Stimulated activated CD4-positive, alpha-beta T cell treated with anti-CD3 and anti-CD28 coated beads, Interleukin-15, amount 100 ng/mL, for 1 hour (primary cell): ENCODE measurements around the gene ZNF664.

Experiments
- DNase-seq, 2 donors: peaks; one replicate each; pipeline ENCODE4 v3.0.0-alpha.2; 2020; ENCODE audit warnings: low read depth in 1 of 2, low spot score in 1 of 2

Gene ZNF664

DNA sequence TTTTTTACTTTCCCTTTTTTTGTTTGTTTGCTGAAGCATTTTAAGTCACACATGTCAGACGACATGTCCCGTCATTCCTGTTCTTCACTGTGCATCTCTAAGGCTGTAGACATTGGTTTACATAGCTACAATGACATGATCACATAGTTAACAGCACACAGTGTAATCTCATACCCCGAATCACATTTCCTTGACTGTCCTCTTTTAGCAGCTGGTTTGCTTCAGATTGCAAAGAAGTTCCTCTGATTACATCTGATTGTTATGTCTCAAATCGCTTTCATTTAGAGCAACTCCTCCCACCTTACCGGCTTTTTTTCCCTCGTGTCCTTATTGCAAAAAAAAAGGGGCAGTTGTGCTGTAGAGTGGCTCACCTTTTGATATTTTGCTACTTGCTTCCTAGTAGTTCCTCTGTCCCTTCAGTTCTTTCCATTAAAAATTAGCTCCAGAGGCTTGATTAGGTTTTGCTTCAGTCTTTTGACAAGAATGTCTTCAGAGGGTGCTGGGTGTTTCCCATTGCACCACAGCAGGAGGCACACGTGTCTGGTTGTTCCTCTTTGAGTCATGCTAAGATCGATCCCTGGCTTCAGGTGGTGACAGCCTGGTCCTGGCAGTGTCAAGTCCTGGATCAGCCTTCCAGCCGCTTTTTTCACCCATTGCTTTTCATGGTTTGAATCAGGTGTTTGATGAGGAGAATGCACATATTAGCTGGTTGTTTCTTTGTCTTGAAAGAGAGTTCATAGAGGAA lies 35.0 kb downstream of the ZNF664 start:
- DNase-seq: no peak

DNA sequence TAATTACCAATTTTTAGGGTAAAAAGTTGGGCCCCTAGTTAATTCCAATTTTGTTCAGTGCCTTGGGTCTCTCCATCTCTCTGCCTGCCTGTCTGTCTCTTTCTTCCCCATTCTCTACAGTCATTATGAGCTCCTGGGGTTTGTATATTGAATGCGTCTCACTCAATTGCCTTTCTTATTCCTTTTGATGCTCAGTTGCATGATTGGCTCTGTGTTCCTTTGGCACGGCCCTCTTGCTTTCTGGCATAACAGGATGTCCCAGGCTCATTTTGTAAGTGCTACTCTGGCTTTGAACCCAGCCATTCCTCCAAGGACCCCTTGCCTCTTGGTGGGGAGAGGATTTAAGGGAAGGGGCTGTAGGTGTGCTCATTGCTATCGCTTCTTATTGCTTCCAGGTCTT lies 35.6 kb downstream of the ZNF664 start:
- DNase-seq: no peak

DNA sequence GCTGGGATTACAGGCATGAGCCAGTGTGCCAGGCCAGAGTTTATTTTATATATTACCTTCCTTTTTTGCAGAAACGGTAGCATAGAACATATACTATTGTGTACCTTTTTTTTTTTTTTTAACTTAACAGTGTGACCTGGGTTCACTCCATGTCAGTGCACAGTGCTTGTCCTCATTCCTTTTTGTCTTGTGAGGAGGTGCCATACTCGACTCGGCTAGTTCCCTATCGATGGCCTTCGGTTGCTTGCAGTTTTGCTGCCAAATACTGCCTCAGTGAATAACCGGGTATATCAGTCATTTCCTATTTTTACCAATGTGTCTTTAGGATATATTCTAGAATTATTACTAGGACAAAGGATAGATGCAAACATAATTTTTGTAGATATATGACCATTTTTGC lies 36.8 kb downstream of the ZNF664 start:
- no peak for DNase-seq

DNA sequence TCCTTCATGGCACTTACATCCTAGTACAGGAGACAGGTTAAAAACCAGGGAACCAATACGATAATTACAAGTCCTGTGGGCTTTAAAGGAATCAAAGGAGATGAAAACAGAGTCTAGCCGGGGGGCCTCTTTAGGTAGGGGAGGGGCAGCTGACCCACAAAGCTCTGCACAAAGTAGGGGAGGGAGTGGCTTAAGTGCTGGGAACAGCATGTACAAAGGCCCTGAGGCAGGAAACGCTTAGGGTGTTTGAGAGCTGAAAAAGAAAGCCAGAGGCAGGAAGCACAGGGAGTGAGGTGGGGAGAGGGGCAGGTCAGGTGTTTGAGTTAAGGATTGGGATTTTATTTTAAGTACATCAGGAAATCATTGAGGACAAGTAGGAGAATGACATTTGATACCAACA lies 37.7 kb downstream of the ZNF664 start:
- no peak for DNase-seq

DNA sequence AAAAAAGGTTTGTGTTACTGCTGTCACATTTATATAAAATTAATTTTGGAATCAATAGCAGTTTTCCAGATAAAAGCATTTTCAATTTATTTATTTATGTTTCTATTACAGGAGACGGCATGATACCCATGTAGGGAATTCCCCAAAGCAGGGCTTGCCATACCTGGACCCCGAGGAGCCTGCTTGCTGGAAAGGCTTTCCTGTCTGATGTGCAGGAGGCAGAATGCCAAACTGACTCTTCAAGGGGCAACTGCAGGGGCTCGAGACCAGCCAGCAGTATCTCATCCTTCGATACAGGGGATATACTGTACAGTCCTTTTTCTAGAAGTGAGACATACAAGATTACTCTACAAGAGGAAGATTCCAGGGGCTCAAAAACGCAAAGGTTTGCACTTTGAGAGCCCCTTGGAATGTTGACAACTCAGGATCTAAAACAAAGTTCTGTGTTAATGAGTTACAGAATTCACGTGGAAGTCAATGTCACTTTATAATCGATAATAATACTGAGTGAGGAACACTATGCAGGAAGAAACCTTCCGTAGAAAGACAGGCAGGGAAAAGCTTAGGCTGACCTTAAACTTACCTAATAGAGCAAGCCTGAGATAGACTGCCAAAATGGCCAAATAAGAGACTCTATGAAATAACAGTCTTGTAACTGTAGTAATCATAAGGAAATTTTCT lies 38.6 kb downstream of the ZNF664 start:
- DNase-seq: no peak

DNA sequence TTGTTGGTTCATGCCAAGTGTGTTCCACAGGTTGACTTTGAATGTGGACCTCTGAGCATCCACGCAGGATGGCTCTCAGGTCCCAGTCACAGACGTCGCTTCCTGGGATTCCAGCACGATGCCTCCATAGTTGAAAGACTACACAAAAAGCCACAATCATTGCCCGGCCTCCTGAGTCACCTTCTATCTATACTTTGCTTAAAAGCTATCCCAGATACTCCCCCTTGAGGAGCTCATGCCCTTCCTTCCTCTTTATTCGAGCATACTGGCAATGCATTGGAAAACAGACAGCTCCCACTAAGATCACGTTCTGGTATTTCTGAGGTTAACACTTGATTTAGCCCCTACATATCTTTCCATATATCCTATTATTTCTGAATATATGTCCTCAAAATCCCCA lies 40.1 kb downstream of the ZNF664 start:
- DNase-seq: no peak

DNA sequence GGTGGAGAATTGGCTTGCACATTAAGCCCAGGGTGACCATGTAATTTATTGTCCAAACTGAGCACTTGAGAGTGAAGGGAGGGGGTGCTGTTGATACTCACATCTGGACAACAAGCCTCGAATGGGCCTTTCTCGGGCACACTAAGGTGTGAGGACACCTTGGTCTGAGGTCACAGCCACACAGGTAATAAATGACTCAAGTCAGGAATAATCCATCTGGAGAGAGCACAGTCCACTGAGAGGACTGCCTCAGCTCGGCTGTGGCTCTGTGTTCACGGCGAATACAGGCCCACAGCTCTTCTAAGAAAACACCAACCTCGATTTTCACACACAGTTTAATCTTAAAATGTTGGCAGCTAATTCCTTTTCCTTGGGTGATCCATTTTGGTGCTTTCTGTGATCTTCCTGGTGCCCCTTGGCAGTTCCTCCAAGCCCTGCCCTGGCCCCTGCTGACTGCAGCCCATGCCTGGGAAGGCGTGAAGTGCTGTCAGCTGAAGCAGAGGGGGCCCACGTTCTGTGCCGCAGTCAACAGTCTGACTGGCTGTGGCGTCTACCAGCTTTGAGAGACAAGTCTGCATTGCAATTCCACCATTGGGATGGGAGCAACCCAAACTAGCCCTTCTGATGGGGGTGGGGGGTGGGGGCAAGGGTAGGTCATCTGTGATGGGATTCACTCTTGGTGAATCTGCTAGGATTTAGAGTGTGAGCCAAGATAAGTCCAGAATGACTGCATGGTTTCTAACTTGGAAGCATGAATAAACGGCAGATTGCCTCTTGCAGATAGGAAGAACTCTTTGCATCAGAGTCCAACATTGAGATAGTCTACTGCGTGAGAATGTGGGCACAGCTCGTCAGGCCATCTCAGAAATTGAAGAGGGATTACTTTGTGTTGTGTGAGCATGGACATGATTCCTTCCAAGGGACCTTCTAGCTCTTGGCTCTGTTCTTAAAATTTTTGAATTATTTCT lies 42.8 kb downstream of the ZNF664 start:
- no peak for DNase-seq

DNA sequence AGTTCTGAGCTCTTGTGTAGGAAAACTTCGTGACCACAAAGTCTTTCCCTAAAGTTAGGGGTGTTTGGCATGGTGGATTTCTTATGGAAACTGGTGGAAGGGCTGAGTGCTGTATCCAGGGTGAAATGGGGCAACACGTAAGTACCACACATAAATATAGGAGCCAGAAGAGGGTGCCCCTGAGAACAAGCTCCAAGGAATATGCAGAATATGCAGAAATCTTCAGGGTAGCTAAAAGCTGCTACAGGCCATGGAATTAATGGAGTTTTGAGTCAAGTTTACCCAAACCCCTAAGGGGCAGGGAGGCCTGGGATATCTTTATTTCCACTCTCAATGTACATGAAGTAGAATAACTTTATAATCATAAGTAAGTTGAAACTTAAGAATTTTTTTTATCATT lies 44.0 kb downstream of the ZNF664 start:
- no peak for DNase-seq

DNA sequence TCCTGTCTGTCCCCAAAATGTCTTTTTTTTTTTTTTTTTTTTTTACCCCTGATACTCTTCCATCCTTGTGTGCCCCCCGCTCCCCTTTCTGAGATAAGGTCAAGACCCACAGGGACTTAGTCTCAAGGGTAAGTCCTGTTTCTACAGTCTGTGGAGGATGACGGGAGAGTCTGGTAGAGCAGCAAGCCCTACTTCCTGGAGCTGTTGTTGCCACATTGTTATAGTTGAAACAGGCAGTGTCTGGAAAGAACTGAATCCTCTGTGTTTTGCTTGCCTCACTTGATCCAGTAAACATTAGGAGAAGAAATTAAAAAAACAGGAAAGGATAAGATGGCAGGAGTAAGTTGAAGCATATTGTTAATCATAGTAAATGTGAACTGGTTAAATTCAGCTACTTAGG lies 45.5 kb downstream of the ZNF664 start:
- no peak for DNase-seq

DNA sequence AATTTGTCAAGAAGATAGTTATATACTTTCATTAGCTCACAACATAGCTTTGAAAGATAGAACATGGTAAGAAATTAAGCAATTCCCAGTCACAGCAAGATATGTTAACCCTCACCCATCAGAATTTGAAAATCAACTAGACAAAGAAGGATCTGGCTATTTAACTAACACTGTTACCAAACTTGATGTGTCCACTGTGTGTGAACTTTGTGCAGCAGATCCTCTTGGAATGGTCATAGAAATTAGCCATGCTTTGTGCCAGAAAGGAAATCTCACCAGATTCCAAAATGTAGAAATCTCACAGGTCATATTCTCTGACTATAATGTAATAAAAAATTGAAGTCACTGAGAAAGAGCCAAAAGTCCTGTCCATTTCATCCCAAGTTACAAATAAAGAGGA lies 46.1 kb downstream of the ZNF664 start:
- DNase-seq: no peak

DNA sequence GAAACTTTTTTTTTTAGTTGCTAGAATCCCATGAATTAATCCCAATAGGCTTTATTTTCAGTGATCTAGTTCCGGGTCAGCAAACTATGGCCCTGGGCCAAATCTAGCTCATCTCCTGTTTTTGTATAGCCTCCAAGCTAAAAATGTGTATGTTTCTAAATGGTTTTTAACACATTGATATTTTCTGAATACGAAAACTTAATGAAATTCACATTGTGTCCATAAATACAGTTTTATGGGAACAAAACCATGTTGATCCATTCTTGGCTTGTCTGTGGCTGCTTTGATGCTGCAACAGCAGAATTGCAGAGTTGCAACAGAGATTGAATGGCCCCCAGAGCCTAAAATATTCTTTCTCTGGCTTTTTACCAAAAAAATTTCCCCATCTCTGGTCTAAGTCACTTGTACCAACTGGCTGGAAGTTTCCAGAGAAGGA lies 47.5 kb downstream of the ZNF664 start:
- DNase-seq: no peak

DNA sequence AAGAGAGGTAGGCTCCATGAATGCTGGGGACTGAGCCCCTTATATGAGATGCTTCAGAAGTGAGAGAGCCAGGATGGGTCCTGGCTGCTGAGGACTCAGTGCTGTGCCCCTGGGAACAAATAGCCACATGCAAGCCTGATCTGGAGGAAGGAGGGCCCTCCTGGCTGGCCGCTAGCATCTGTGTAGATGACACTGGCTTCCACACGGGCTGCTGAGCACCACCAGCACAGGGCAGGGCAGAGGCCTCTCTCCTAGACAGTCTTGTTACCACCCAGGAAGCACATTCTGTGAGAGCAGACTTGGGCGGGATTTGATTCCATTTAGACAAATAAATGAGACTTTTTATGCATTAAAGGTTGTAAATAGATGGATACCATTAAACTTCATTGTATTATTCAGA lies 48.0 kb downstream of the ZNF664 start:
- no peak for DNase-seq

DNA sequence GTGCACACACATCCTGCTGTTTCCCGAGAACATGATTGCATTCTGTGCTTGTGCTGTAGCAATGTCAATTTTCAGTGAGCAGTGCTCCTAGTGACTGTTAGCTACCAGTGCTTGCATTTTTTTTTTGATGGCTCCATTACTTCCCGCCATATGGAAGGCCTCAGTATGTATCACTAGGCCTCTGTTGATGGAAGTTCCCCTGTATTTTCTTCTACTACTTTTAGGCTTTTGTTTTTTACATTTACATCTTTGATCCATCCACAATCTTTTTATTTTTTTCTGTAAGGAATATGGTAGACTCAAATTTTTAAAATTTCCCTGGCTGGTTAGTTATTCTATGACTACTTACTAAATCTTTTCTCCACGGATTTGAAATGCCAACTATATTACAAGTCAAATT lies 49.1 kb downstream of the ZNF664 start:
- DNase-seq: no peak

DNA sequence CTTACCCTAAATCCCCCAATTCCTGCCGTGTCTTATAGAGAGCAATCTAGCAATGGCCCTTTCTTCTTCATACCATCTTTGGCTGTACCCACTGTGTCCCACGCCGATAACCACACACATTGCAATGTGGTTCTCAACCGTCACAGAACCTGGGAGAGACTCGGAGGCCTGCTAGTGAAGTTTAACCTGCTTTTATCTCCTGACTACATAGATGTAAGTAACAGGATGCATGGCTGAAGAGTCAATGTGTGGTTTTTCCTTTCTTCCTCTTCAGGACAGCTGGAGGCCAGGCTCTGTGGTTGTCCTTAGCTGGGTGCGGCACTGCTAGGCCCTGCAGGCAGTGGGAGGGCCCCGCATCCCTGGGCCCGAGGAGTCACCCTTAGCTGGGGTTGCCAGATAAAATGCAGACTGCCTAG lies 51.3 kb downstream of the ZNF664 start:
- no peak for DNase-seq

DNA sequence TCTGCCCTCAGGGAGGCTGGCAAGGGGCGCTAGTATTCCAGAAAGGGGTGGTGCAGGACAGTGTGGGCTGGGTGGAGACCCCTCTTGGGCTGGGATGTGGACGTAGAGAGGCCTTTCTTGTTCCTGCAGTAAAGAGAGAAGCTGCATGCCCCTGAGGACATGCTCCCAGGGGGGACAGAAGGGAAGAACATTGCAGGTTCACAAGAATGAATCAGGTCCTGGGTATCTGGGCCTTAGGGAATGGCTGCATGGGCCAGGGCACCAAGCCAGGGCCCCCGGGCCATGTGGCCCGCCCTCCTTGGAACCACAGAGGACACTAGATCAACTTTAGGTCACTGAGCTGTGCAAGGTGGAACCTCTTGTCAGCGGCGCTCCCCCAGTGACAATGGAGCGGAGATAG lies 51.8 kb downstream of the ZNF664 start:
- no peak for DNase-seq

DNA sequence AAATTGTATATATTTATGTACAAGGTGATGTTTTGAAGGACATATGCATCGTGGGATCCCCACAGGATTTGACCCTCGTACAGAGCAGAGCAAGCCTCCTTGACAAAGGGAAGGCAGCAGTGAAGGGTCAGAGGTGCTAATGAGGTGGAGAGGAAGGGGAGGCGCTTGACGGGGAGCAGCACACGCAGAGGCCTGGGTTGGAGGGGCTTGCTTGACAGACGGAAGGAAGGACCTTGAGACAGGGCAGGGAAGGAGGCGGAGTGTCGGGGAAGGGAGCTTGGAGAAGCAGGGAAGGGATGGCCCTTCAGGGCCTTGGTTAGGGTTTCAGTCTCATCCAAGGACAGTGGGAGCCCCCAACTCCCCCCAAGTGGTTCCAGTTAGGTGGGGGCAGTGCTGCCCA lies 52.6 kb downstream of the ZNF664 start:
- DNase-seq: no peak

DNA sequence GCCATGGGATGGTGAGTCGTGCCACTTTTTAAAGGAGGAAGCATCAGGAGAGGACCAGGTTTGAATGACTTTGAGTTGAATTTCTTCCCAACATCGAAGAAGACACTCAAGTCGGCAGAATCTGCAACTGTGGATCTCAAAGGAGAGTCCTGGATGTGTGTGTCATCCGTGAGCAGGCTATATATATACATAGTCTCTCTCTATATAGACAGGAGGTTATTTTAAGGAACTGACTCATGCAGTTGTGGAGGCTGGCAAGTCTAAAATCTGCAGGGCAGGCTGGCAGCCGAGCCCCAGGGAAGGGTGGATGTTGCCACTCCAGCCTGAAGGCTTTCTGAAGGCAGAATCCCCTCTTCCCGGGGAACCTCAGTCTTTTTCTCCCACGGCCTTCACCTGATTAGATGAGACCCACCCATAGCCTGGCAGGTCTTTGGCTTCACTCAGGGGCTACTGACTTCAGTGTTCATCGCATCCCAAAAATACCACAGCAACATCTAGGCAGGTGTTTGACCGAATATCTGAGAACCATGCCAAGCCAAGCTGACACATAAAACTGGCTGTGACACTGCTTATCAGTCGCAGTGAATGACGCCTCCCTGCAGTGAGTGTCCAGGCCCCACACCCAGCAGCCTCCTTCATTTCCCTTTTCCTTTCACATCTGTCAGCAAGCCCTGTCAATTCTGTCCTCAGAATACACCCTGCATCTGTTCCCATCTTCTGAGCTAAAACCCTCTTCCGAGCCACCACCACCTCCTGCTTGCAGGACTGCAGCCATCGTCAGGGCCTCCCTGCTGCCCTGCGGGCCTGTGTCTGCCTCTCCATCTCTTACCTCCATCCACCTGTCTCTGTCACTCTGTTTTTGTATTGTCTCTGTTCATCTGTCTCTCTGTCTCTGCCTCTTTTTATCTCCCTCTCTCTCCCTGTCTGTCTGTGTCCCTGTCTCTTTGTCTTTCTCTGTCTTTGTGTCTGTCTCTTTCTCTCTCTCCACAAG lies 54.0 kb downstream of the ZNF664 start:
- no peak for DNase-seq

DNA sequence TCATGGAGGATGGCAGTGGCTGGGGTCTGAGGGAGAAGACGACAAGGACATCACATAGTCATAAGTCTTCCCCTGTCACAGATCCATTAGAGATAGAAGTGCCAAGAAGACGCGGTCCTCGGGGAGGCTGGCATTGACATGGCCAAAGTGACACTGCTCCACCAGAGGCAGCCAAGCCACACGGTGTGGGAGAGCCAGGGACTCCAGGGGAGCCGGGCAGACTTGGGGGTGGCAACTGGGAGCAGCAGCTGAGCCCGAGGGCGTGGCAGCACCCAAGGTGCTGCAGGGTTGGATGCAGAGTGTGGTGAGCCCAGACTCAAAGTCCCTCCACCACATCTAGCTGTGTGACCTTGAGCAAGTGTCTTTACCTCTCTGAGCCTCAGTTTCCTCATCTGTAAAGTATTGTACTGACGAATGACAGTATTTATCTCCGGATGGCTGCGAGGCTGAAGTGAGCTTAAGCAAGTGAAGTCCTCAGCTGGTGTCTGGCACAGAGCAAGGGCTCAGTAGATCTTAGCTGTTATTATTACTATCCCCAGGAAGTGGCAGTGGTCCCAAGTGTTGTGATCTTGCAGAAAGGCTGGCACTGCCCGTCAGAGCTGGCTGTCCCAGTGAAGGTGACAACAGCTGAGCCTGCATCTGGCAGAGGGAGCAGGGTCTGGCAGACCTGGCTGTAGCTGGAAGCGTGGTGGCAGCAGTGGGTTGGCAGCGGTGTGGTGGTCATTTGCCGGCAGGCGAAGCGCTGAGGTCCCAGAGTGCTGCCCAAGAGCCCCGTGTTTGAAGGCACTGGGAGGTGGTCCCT lies 54.9 kb downstream of the ZNF664 start:
- no peak for DNase-seq

DNA sequence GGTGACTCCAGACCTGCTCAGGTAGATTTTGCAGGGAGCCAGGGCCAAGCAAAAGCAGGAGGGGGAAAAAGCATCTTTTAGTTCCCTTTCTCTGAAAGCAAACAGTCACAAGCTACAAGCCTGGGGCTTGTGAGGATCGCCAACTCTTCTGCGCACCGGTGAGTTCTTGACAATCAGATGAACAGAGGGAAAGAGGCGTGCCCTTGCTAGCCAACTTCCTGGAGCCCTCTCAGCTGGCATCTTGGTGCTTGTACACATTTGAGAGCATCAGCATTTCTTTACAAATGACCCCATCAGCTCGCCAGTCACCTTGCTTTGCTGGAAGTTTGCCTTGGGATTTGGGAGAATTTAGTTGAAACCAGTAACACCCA lies 55.5 kb downstream of the ZNF664 start:
- no peak for DNase-seq

DNA sequence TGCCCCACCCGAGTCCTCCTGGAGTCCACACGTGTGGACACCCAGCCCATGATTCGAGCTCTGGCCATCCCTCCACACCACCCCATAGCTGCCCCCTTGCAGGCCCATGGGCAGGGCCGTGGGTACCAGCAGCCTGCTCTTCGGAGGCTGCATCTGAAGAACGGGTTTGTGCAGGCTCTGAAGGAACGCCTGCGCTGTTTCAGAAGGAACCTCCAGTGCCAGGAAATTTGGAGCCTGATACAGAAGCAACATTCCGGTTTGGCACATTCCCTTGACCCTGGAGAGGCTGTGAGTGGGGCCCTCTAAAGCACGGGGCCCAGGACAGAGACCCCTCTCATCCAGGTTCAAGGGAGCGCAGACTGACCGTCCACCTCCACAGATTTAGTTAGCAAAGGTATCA lies 57.0 kb downstream of the ZNF664 start:
- DNase-seq: no peak
